ENCODE measurements around the gene NSD1.

GRCh38 chr5:177185993-177186392 lies 52.4 kb downstream of the NSD1 start:
- no peak for TF ChIP-seq EZH2 (IDR thresholded peaks at IDR 0.05; ENCODE audit: borderline replicate concordance)
- TF ChIP-seq, protein P1, sequence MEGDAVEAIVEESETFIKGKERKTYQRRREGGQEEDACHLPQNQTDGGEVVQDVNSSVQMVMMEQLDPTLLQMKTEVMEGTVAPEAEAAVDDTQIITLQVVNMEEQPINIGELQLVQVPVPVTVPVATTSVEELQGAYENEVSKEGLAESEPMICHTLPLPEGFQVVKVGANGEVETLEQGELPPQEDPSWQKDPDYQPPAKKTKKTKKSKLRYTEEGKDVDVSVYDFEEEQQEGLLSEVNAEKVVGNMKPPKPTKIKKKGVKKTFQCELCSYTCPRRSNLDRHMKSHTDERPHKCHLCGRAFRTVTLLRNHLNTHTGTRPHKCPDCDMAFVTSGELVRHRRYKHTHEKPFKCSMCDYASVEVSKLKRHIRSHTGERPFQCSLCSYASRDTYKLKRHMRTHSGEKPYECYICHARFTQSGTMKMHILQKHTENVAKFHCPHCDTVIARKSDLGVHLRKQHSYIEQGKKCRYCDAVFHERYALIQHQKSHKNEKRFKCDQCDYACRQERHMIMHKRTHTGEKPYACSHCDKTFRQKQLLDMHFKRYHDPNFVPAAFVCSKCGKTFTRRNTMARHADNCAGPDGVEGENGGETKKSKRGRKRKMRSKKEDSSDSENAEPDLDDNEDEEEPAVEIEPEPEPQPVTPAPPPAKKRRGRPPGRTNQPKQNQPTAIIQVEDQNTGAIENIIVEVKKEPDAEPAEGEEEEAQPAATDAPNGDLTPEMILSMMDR (IDR thresholded peaks at IDR 0.05; ENCODE audit: poor library complexity), result no peak
